ENCODE results near the gene DCAF8L2. TPM values are rescaled to one million over a fixed set of nuclear protein-coding genes. Genes with fewer than 3 reads are reported as not detected.

DCAF8L2 gene
- total and polyA plus RNA-seq, 2 of the 13 experiments (the other 11 are each of a cell fraction or from before 2014, with no cell fraction given): not detected

- POLR2A ChIA-PET: no interaction called here
- Histone ChIP-seq H3K27ac (ENCODE audit: extremely low read length, insufficient read depth, low read length) (no peak overlapping the region), H4K20me1 (ENCODE audit: insufficient read depth, low read length) (no peaks in the 10 kb centered on the region), H3K4me2 (ENCODE audit: low read depth, low read length) (no peak overlapping the region), H3K79me2 (ENCODE audit: insufficient read depth, low read length) (no peaks in the 10 kb centered on the region), H3K36me3 (replicated peaks in 1 of 2; ENCODE audit: control insufficient read depth in 1 of 2, insufficient read depth in 2 of 2, low read length in 2 of 2) (no peaks in the 10 kb centered on the region), H3K27me3 (ENCODE audit: control insufficient read depth in 1 of 2, insufficient read depth in 2 of 2, low read length in 2 of 2) (no peaks in the 10 kb centered on the region), H3K4me3 (replicated peaks in 1 of 3; ENCODE audit: insufficient read depth in 1 of 3, low read depth in 2 of 3, low read length in 3 of 3) (no peak overlapping the region), H2AFZ (ENCODE audit: low read length) (no peak overlapping the region), H3K4me1 (ENCODE audit: insufficient read depth, low read length) (no peaks in the 10 kb centered on the region), H3K9ac (ENCODE audit: insufficient read depth, low read depth, low read length) (no peak overlapping the region), H3K9me3 (ENCODE audit: low read length) (no peaks in the 10 kb centered on the region)
- DNase-seq (ENCODE audit: low spot score): peak; percentile 5
- WGBS (ENCODE audit: low lambda C conversion rate): 0% methylated on average over 2 of the region's 2 CpGs
- in situ Hi-C loops (cut with HindIII; ENCODE audit: extremely low pct_ligation_motif_present, low pct_unique_long_range_greater_than_20kb): loop anchor here (10.0 kb wide), 1 partner anchor 65 kb away; no protein-coding TSS in a partner anchor
- no TSS peak for BruUV-seq (replicated peaks)
- ATAC-seq: no peak
- CTCF ChIA-PET (ENCODE audit: low intra/inter-chr PET ratio, low total read pairs): interaction anchor here (1.9 kb wide), 1 partner anchor 64 kb away, joined by 7 read pairs; no protein-coding TSS in a partner anchor
- FAIRE-seq: no peak
- intact Hi-C loops (cut with micrococcal nuclease; ENCODE audit: unreplicated experiment): loop anchor here (1.0 kb wide), 1 partner anchor 65 kb away; no protein-coding TSS in a partner anchor
- TF ChIP-seq SRSF4 (IDR thresholded peaks at IDR 0.05; ENCODE audit: low read depth, low read length, poor library complexity, severe bottlenecking) (no peak), ZNF790 (CRISPR knock-in tag; IDR thresholded peaks at IDR 0.05; ENCODE audit: borderline replicate concordance) (no peak), NR0B2 (CRISPR knock-in tag; IDR thresholded peaks at IDR 0.05) (no peak), CHCHD3 (CRISPR knock-in tag; IDR thresholded peaks at IDR 0.05) (no peak), IRX3 (CRISPR knock-in tag; IDR thresholded peaks at IDR 0.05; ENCODE audit: borderline replicate concordance, low read depth) (no peak), SIX1 (CRISPR knock-in tag; IDR thresholded peaks at IDR 0.05; ENCODE audit: borderline replicate concordance) (no peak), PTBP1 (IDR thresholded peaks at IDR 0.05; ENCODE audit: low read depth, low read length, poor library complexity, severe bottlenecking) (no peak), ZNF556 (CRISPR knock-in tag; IDR thresholded peaks at IDR 0.05; ENCODE audit: borderline replicate concordance) (no peak), RBM22 (optimal IDR thresholded peaks at IDR 0.05; ENCODE audit: low read length) (no peak), NFATC3 (CRISPR knock-in tag; IDR thresholded peaks at IDR 0.05) (no peak), ZNF530 (CRISPR knock-in tag; IDR thresholded peaks at IDR 0.05; ENCODE audit: low read depth) (no peak), HOXD1 (CRISPR knock-in tag; IDR thresholded peaks at IDR 0.05) (no peak), ZNF629 (CRISPR knock-in tag; conservative IDR thresholded peaks at IDR 0.05) (0 out of 2 replicates have a peak, but pooled peaks have one; percentile 22), ZBTB49 (CRISPR knock-in tag; IDR thresholded peaks at IDR 0.05; ENCODE audit: borderline replicate concordance) (no peak), TERF1 (CRISPR knock-in tag; IDR thresholded peaks at IDR 0.05) (no peak), GABPA (IDR thresholded peaks at IDR 0.05; ENCODE audit: low read depth, low read length) (no peak), GABPA (CRISPR knock-in tag; IDR thresholded peaks at IDR 0.05; ENCODE audit: low read depth) (no peak), SMC3 (IDR thresholded peaks at IDR 0.05; ENCODE audit: low read length) (peak; percentile 32; the same call in 1 of the 2 replicates), FOXO4 (CRISPR knock-in tag; conservative IDR thresholded peaks at IDR 0.05) (no peak), ZNF251 (CRISPR knock-in tag; IDR thresholded peaks at IDR 0.05) (no peak)
Observed at GRCh38 chrX:27619975-27620374, 29.8 kb downstream of the DCAF8L2 start.

Measured in HepG2 (cell line).